Measurements from ENCODE around the gene SEPTIN7. TPM values are rescaled to one million over a fixed set of nuclear protein-coding genes. Genes with fewer than 3 reads are reported as not detected.

The SEPTIN7 gene
- total RNA-seq, 1 experiment from 2014 or later = 121 TPM

DNA sequence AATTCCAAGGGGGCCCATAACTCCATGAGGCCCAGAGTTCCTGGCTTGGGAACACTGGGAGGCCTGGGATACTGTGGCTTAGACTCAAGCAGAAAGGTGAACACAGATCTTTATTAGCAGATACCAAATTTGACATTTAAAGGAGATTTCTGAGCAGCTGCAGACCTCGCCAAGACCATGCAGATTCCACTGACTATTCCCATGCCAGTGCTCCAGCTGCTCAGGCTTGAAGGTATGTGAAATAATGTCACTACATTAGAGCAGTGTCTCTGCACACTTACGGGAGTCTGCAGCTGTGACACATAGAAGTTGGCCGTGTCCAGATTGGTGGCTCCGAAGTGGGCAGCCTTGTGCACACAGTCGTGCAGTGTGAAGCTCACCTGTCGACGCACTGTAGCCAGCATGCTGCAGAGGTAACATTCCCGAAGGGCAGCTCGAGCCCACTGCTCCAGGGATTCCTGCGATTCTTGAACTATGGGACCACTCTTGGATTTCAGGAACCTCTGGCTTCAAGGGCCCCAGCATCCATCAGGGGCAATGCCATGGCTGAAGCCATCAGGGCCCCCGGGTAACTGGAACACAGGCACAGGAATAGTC is 46.1 kb downstream of the SEPTIN7 start:
- H3K4me1 ChIP-seq (ENCODE audit: insufficient read depth, low read length) = no peaks in the 10 kb centered on the region
- no peak overlapping the region for H3K27ac ChIP-seq (ENCODE audit: low read length)
- DNase-seq (no peak), ATAC-seq (no peak)
- H4K20me1 ChIP-seq (ENCODE audit: low read length) = 0 out of 2 replicates have a peak, but pooled peaks cover 3% of the 10 kb centered on the region
- TF ChIP-seq CTCF (conservative IDR thresholded peaks at IDR 0.05; ENCODE audit: low read depth, low read length) (no peak), EZH2phosphoT487 (IDR thresholded peaks at IDR 0.05; ENCODE audit: borderline replicate concordance, low read length) (no peak), EZH2 (IDR thresholded peaks at IDR 0.05; ENCODE audit: low read length, unreplicated experiment) (no peak)
- no peak overlapping the region for H3K9ac ChIP-seq (ENCODE audit: low read length)
- no peak overlapping the region for H3K4me3 ChIP-seq (ENCODE audit: low read length)
- POLR2A ChIA-PET (ENCODE audit: unreplicated experiment) = no interaction called here
- CTCF ChIA-PET = no interaction called here
- no peak overlapping the region for H3K4me2 ChIP-seq (ENCODE audit: low read length)
- peaks cover 47% of the 10 kb centered on the region for H3K79me2 ChIP-seq (ENCODE audit: low read length)
- no peaks in the 10 kb centered on the region for H3K27me3 ChIP-seq (ENCODE audit: low read length)
- H3K9me3 ChIP-seq (ENCODE audit: low read length) = no peaks in the 10 kb centered on the region
- H3F3A ChIP-seq (ENCODE audit: low read length, unreplicated experiment) = no peaks in the 10 kb centered on the region
- no peaks in the 10 kb centered on the region for H3K9me2 ChIP-seq (replicated peaks; ENCODE audit: low read length)
- H3K36me3 ChIP-seq (ENCODE audit: low read depth, low read length) = peaks cover 5% of the 10 kb centered on the region; the same call in 1 of the 2 replicates
- intact Hi-C loops (cut with micrococcal nuclease) = no loop called here
- no TSS peak for BruUV-seq (replicated peaks)
- no peak overlapping the region for H2AFZ ChIP-seq (ENCODE audit: low read length)

DNA sequence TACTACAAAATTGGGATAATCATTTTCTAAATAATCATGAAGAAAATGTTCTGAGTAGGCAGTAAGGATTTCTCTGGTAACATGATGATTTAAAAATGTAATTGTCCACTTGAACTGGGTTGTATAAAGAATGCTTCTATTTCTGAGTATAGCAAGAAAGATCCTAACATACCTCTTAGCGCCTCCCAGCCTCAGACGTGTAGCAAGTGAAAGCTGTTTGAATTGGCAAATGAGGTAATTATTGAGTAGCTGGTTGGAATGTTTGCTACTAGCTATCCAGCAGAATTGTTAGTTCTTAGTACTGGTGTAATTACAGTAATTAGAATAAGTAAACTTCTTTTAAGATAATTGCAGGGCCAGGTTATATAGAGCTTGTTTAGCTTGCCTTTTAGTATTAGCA is 47.9 kb downstream of the SEPTIN7 start:
- CTCF ChIA-PET = no interaction called here
- Histone ChIP-seq H4K20me1 (ENCODE audit: low read length) (0 out of 2 replicates have a peak, but pooled peaks cover 7% of the 10 kb centered on the region), H3F3A (ENCODE audit: low read length, unreplicated experiment) (no peaks in the 10 kb centered on the region), H3K9me2 (replicated peaks; ENCODE audit: low read length) (no peaks in the 10 kb centered on the region), H3K36me3 (ENCODE audit: low read depth, low read length) (peaks cover 8% of the 10 kb centered on the region; the same call in 1 of the 2 replicates), H3K4me1 (ENCODE audit: insufficient read depth, low read length) (no peaks in the 10 kb centered on the region), H3K9ac (ENCODE audit: low read length) (no peak overlapping the region), H3K27ac (ENCODE audit: low read length) (no peak overlapping the region), H3K9me3 (ENCODE audit: low read length) (no peaks in the 10 kb centered on the region), H3K4me2 (ENCODE audit: low read length) (no peak overlapping the region), H3K79me2 (ENCODE audit: low read length) (peaks cover 61% of the 10 kb centered on the region), H3K27me3 (ENCODE audit: low read length) (no peaks in the 10 kb centered on the region), H3K4me3 (ENCODE audit: low read length) (no peak overlapping the region), H2AFZ (ENCODE audit: low read length) (no peak overlapping the region)
- DNase-seq (no peak), ATAC-seq (no peak)
- intact Hi-C loops (cut with micrococcal nuclease) = no loop called here
- POLR2A ChIA-PET (ENCODE audit: unreplicated experiment) = no interaction called here
- no peak for TF ChIP-seq EZH2 (IDR thresholded peaks at IDR 0.05; ENCODE audit: low read length, unreplicated experiment)
- TF ChIP-seq EZH2phosphoT487 (IDR thresholded peaks at IDR 0.05; ENCODE audit: borderline replicate concordance, low read length) = no peak
- no peak for TF ChIP-seq CTCF (conservative IDR thresholded peaks at IDR 0.05; ENCODE audit: low read depth, low read length)
- BruUV-seq (replicated peaks) = no TSS peak

- H3K79me2 ChIP-seq (ENCODE audit: low read length) = peaks cover 63% of the 10 kb centered on the region
- H3K9me3 ChIP-seq (ENCODE audit: low read length) = no peaks in the 10 kb centered on the region
- DNase-seq = no peak
- 0 out of 2 replicates have a peak, but pooled peaks cover 7% of the 10 kb centered on the region for H4K20me1 ChIP-seq (ENCODE audit: low read length)
- H3K27me3 ChIP-seq (ENCODE audit: low read length) = no peaks in the 10 kb centered on the region
- no peak overlapping the region for H3K9ac ChIP-seq (ENCODE audit: low read length)
- no peaks in the 10 kb centered on the region for H3K4me1 ChIP-seq (ENCODE audit: insufficient read depth, low read length)
- H3F3A ChIP-seq (ENCODE audit: low read length, unreplicated experiment) = no peaks in the 10 kb centered on the region
- no peak for ATAC-seq
- H3K36me3 ChIP-seq (ENCODE audit: low read depth, low read length) = peaks cover 8% of the 10 kb centered on the region; the same call in 1 of the 2 replicates
- no peak overlapping the region for H3K4me3 ChIP-seq (ENCODE audit: low read length)
- BruUV-seq (replicated peaks) = no TSS peak
- H3K4me2 ChIP-seq (ENCODE audit: low read length) = no peak overlapping the region
- TF ChIP-seq CTCF (conservative IDR thresholded peaks at IDR 0.05; ENCODE audit: low read depth, low read length) (no peak), EZH2phosphoT487 (IDR thresholded peaks at IDR 0.05; ENCODE audit: borderline replicate concordance, low read length) (no peak), EZH2 (IDR thresholded peaks at IDR 0.05; ENCODE audit: low read length, unreplicated experiment) (no peak)
- POLR2A ChIA-PET (ENCODE audit: unreplicated experiment) = no interaction called here
- H3K27ac ChIP-seq (ENCODE audit: low read length) = no peak overlapping the region
- no peak overlapping the region for H2AFZ ChIP-seq (ENCODE audit: low read length)
- H3K9me2 ChIP-seq (replicated peaks; ENCODE audit: low read length) = no peaks in the 10 kb centered on the region
- CTCF ChIA-PET = no interaction called here
- intact Hi-C loops (cut with micrococcal nuclease) = no loop called here
These were observed 48.4 kb downstream of the SEPTIN7 start for GRCh38 chr7:35849158-35849831.

Measured in PC-3 (cell line).